Left hindlimb (tissue), 1 donor: ENCODE measurements around the gene CDKN2C.
A peak's percentile ranks its signal among the peaks of the same experiment; 100 is the strongest.

ENCODE experiments used
- DNase-seq: peaks from one replicate; pipeline ENCODE4 v3.0.0-alpha.2; 2018

Gene CDKN2C

GRCh38 chr1:50966991-50967390 lies 3.1 kb upstream of the CDKN2C start:
- DNase-seq = no peak

- DNase-seq = no peak
Measured at GRCh38 chr1:50967416-50968157, 2.5 kb upstream of the CDKN2C start.

- DNase-seq = peak; percentile 95
Measured at GRCh38 chr1:50968158-50968820, 1.8 kb upstream of the CDKN2C start.

- DNase-seq = peak; percentile 66
Measured at GRCh38 chr1:50968821-50969610, 1.0 kb upstream of the CDKN2C start.

GRCh38 chr1:50970509-50970887 lies 453 bp downstream of the CDKN2C start:
- DNase-seq = no peak

- no peak for DNase-seq
Measured at GRCh38 chr1:50970931-50971582, 1.0 kb downstream of the CDKN2C start.

GRCh38 chr1:50971748-50972305 lies 1.8 kb downstream of the CDKN2C start:
- no peak for DNase-seq

GRCh38 chr1:50972766-50973165 lies 2.7 kb downstream of the CDKN2C start:
- no peak for DNase-seq

- no peak for DNase-seq
Measured at GRCh38 chr1:50973255-50973654, 3.2 kb downstream of the CDKN2C start.

- no peak for DNase-seq
Measured at GRCh38 chr1:50973875-50974617, 4.0 kb downstream of the CDKN2C start.

GRCh38 chr1:50974618-50974935 lies 4.5 kb downstream of the CDKN2C start:
- DNase-seq = no peak

- no peak for DNase-seq
Measured at GRCh38 chr1:50975436-50975835, 5.4 kb downstream of the CDKN2C start.

GRCh38 chr1:50976111-50976889 lies 6.3 kb downstream of the CDKN2C start:
- no peak for DNase-seq

GRCh38 chr1:50976890-50977574 lies 7.0 kb downstream of the CDKN2C start:
- DNase-seq = no peak

GRCh38 chr1:50977575-50978143 lies 7.6 kb downstream of the CDKN2C start:
- DNase-seq = peak; percentile 42

- peak; percentile 51 for DNase-seq
Measured at GRCh38 chr1:50978144-50978851, 8.3 kb downstream of the CDKN2C start.

- no peak for DNase-seq
Measured at GRCh38 chr1:50978852-50979781, 9.1 kb downstream of the CDKN2C start.

- no peak for DNase-seq
Measured at GRCh38 chr1:50979937-50980336, 9.9 kb downstream of the CDKN2C start.

- DNase-seq = no peak
Measured at GRCh38 chr1:50980505-50980904, 10.5 kb downstream of the CDKN2C start.
